CD4-positive, alpha-beta T cell treated with Interleukin-6 for 4 hours (primary cell): ENCODE measurements around the gene TAGLN2.

Experiments
- DNase-seq: peaks from one replicate; pipeline ENCODE4 v3.0.0-alpha.2; 2020; ENCODE audit warnings: mixed read lengths

TAGLN2 gene

DNA sequence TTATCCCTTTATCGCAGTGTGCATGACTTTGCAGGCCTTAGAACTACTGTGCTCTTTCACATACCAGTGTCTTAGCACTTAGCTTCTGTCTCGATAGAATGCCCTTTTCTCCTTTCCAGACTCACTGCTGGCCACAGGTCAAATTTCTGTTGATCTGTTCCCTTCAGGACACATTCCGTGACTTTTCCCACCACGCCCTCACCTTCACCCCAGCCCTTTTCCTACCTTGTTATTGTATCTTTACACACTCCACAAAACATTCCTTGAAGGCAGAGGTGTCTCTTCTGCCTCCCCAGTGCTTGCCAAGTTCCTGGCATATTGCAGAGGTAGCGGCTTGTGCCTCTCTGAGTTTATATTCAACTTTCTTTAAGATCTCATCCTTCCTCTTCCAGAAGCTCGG lies 23.8 kb upstream of the TAGLN2 start:
- no peak for DNase-seq

DNA sequence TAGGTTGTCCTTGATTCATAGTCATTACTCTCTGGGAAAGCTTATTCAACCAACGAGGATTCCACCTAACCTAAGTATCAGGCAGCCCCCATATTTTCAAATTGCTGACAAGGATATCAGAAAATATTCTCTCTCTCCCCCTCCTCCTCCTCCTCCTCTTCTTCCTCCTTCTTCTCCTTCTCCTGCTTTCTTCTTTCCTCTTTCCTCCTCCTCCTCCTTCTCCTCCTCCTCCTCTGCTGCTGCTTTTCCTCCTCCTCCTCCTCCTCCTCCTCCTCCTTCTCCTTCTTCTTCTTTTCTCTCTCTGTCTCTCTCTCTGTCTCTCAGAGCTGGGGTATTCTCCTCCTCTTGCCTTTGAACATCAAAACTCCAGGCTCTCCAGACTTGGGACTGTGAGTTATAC lies 22.6 kb upstream of the TAGLN2 start:
- DNase-seq, result no peak

DNA sequence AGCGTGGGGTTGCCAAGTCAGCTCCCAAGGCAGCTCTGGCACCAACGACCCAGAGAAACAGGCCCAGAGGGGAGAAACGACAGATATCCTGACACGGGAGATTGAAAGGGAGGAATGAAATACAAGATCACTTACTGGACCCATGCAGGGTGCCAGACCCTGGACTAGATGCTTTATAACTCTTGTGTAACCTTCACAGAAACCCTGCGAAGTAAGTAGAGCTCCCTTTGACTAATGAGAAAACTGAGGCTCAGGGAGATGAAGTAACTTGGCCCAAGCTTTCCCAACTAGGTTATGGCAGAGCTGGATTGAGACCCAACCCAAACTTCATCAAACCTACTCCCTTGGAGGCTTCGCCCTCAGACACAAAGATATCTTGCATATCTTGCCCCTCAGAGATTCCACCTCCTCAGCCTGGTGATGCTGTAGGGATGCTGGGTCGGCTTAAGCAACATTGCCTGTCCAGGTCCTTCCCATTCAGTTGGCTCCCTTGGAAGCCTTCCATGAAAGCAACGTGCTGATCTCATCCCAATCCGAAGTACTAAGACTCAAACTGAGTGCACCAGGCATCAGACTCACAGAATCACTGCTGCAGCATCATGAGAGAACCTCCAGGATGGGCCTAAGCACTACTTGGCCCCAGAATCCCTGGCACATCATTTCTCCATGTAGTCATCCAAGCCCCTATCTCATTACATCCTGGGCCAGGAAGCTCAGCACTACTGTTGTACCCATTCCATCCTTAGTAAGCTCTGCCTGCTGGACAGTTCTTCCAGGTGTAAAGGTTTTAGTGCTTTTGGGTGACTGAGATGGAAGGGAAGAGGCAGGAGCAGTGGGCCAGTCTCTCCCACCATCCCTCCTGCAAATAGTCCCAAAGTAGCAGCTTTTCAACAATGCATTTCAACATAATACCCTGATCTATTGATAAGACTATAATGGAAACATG lies 21.2 kb upstream of the TAGLN2 start:
- no peak for DNase-seq

DNA sequence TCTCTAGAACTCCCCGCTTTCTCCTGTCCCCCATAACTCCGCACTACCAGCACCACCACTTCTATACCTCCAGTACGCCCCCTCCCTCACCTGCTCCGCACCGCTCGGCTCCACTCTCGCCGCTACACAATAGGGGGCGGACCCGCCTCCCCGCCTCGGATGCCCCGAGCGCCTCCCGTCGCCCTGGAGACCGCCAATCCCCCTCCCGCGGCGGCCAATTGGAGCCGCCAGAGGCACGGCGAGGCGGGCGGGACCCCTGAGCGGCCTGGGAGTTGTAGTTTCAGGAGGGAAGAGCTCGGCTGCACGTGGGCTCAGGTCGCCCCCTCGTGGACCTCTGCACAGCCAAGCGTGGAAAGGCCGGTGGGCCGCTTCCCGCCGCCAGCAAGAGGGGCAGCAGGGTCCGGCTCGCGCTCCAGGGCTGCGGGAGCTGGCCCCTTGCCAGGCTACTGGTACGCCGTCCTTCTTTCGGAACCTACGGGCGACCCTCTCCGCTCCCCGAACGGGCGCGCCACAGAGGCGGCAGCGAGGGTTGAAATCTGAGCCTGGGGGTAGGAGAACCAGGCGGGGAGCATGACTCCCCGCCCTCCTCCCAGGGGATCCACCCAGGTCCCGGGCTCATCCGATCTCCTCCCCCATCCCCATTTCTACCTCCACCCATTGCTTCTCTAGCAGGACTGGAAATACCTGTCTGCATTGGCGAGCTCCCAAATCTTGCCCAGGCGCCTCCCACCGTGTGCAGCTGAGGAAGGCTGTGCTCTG lies 20.4 kb upstream of the TAGLN2 start, which contains the start of gene IGSF9:
Gene IGSF9 (minus strand): TSS at position 131 of the 759 bp plus-strand sequence. CDS start 2,159 bp downstream, outside the sequence.
- peak; percentile 89 for DNase-seq

DNA sequence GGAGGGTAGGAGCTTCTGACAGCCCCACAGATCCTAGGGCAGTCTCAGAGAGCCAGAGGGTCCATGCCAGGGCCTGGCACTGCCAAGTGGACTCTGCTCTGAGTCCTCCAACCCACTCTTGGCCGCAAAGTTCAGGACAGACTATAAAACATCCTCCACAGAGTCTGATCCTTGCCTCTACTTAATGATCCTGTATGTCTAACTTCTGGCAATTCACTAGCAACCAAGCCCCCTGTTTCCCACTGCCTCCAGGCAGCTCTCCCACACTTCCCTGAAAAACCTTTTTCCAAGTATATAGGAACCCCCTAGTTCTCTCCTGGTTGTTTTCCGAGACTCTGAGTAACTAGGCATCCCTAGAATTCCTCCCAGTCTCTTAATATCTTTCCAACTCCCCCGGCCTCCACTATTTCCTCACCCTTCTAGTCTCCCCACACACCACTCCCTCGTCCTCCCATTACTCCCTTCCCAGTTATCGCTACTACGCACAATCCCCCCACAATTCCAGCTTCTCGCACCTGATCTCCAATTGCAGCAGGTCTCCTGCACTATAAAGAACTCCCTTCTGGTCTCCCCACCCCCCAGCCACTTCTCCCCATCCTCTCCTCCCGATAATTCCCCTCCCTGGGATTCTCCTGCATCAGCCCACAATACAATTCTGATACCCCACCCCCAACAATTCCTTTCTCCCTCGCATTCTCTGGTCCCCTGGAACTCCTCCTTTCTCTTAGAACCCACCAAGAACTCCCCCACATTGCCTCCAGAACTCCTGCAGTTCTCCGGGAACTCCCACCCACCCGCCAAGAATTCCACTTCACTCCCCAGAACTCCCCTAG lies 19.5 kb upstream of the TAGLN2 start:
- DNase-seq, result no peak

DNA sequence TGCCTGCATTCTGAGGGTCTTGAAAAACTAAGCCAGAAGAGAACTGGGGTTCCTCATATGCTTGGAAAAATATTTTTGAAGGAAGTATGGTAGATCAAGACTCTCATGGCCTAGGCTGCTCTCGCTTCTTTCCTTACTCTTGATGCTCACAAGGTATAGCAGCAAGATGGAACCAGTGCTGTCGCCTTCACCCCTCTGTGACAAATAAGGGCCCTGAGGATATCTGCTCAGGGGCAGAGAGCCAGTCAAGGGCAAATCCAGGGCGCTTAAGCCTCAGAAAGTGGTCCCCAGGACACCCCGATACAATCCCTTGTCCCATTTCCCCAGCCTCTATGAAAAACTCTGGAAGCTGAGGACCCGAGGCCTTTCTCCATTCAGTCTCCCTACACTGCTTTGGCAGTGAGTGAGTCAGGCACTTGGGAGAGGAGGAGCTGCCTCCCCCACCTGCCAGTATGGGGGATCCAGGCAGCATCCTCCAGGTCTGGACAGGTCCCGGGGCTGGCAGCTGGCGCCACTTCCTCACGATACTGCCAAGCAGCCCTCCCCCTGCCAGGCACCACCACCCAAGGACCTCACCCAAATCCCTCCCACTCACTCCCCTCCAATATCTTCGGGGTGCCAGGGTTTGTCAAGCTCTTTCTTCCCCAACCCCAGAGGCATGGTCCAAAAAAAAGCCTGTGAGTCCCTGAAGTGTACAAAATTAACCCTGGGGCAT lies 18.8 kb upstream of the TAGLN2 start:
- no peak for DNase-seq

- no peak for DNase-seq
Observed at GRCh38 chr1:159943278-159943640, 18.0 kb upstream of the TAGLN2 start.

- no peak for DNase-seq
Observed at GRCh38 chr1:159942632-159943277, 17.4 kb upstream of the TAGLN2 start.

DNA sequence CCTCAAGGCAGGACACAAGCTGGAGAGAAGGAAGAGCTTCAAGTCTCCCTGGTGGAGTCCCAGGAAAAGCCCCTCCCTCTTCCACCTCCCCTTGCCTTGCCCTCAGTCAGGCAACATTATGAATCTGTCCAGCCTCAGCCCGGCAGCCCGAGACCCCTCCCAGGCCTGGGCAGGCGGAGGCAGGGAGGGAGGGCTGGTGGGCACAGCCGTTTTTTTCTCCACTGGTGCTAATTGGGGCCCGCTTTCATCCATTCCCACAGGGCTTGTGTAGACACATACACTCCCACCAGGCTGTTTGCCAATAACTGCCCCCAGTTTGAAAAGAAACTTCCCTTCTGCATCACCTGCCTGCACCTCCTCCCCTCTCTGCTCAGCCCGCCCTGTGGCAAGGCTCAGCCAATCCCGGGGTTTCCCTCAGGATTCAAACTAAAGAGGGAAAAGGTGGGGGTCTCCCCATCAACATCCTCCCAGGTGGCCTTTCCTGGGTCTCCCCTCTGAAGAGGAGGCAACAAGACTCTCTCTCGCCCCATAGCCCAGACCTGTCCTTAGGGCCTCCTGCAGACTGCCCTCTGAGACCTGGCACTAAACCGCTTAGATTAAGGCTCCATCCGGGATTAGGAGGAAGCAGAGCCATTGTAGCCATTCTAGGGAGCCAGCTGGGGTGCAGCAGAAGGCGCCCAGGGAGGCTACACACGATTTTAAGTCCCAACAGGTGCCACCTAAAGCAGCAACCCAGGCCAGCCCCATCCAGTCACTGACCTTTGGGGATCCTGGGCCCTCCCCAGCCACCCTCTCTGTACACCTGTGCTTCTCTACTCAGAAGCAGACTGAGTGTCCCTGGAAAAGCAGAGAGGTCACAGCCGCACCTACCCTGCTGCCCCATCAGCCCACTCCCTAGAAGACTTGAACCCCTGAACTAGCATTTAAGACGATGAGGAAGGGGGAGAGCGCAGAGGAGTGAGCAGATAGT lies 16.6 kb upstream of the TAGLN2 start:
- no peak for DNase-seq

DNA sequence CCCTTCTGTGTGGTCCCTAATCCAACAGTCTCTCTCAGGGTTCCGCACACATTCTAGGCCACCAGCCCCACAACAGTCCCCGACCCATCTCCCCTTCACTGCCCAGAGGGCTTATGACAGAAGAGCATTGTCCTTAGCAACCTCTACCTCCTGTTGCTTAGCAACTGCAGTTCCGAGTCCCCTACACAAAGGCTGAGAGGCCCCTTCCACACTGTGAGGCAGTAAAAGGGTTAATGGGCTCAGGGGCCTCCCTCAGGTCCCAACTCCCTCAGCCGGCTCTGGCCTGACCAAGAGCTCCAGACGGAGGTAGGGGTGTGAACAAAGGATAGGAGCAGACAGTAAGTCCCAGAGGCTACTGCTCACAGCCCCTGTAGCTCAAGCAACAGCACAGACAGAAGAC lies 15.8 kb upstream of the TAGLN2 start:
- no peak for DNase-seq

GRCh38 chr1:159940006-159940620 lies 14.8 kb upstream of the TAGLN2 start:
- no peak for DNase-seq

DNA sequence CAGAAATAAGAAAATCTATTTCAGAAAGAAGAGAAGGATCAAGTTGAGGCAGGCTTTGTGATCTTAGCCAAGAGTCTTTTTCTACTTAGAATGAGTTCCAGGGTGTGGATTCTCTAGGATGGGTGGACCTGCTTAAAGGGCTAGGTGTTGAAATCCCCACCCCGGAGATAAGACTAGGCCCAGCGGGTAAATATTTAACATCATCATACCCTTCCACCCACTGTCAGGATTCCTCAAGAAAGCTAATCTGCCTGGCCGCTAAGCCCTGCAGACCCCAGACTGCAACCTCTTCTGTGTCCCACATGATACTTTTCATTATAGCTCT lies 14.3 kb upstream of the TAGLN2 start:
- no peak for DNase-seq

DNA sequence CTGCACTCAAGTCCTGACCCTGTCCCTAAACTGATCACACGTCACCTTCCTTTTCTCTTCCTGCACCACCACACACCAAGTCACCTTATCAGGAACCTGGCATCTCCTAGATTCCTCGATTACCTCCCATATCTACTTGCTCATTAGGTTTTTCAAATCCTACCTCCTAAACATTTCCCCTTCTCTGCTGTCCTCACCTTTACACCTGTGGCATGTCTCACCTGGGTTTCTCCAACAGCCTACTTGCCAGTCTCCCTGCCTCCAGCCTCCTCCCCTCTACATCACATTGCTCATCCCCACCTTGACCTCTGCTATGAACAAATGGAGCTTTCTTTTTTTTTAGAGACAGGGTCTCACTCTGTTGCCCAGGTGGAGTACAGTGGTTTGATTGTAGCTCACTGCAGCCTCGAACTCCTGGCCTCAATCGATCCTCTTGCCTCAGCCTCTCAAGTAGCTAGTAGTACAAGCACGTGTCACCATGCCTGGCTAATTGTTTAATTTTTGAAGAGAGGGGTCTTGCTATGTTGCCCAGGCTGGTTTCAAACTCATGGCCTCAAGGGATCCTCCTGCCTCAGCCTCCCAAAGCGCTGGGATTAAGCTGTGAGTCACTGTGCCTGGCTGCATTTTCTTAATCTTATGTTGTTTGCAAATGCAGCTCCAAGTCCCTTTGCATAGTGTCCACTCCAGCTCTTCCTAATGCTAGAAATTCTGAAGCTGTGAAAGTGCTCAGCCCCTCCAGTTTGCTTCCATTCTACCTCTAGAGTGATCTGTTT lies 13.8 kb upstream of the TAGLN2 start:
- DNase-seq, result no peak

GRCh38 chr1:159938211-159938852 lies 13.0 kb upstream of the TAGLN2 start:
- DNase-seq, result no peak

DNA sequence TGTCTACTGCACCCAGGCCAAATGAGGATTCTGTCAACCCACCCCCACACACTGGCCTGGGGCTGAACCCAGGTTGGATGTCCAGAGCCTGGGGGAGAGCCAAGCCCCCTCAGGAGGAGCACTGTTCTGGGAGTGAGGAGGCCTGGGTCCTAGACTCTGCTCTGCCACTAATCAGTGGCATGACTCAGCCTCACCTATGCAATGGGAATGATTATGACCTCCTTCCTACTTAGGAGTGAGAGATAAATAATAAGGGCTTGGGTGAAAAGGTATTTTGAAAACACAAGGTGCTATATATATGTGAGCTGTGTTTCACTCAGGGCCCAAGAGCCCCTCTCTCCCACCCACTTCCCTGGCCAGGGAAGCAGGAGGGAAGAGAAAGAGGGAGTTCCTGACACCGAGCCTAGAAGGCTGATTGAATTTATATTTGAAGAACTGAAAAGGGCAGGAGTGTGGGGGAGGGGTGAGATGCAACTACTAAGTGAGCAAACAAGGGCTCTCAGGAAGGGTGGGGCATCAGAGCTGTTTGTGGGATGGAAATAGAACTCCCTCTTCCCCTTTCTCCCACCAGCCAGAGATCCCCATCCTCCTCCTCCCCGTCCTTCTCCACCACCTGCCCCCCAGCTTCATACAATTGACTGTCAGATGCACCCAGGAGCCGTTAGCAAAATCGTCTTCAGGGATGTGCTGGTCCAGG lies 11.9 kb upstream of the TAGLN2 start:
- DNase-seq, result no peak

GRCh38 chr1:159936273-159936904 lies 11.1 kb upstream of the TAGLN2 start:
- peak; percentile 85 for DNase-seq

DNA sequence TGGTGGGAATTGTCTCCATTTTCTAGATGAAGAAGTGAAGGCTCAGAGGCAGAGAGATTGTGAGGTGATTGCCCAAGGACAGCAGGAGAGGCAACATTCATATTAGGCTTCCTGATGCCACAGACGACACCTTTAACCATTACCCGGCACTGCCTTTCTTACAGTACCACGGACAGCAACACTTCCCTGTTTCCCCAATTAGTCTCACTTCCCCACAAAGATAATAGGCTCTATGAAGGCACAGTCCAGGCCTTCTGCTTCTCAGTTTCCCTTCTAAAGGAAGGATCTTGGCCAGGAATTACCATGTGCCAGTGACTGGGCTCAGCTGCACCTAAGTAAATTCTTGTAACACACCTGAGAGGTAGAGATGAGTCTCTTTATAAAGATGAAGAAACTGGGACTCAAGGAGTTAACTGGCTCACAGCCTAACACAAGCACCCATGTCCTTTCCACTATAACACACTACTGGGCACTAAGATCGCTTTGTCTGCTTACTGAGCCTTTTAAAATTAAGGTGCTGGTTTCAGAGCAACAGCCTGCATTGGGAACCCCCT lies 10.5 kb upstream of the TAGLN2 start:
- no peak for DNase-seq
